AG09309 (cell line): ENCODE data around the gene MED13L.
"Not testable (repeated sequence)": the region's sequence is repeated elsewhere in the genome, so short reads cannot be mapped to it uniquely, and the experiment has no call there.

Experiments used
- DNase-seq: peaks from one replicate; pipeline ENCODE4 v3.0.0-alpha.2; 2010; ENCODE audit warnings: low read depth
- H3K4me3 ChIP-seq: 2 replicates; pipeline ENCODE4 v1.5.1; 2011; ENCODE audit warnings: mild to moderate bottlenecking, low read depth, low read length, moderate library complexity; ENCODE audit not compliant: control insufficient read depth
- CTCF ChIP-seq: IDR thresholded peaks from 2 replicates; pipeline ENCODE4 v1.5.1; 2011; ENCODE audit warnings: mild to moderate bottlenecking, low read depth, low read length, inconsistent platforms; ENCODE audit not compliant: insufficient read depth, control insufficient read depth; ENCODE audit errors: missing control alignments

MED13L gene

GRCh38 chr12:116242740-116243139 is 34.8 kb downstream of the MED13L start:
- no peak for DNase-seq
- no peak for TF ChIP-seq CTCF
- H3K4me3 ChIP-seq, result no peak overlapping the region

GRCh38 chr12:116241157-116241759 is 36.2 kb downstream of the MED13L start:
- TF ChIP-seq CTCF, result no peak

GRCh38 chr12:116238570-116239119 is 38.8 kb downstream of the MED13L start:
- not testable (repeated sequence) for DNase-seq, H3K4me3 ChIP-seq

More at GRCh38 chr12:116241157-116241759, 36.2 kb downstream of the MED13L start:
- no peak for DNase-seq
- H3K4me3 ChIP-seq, result no peak overlapping the region

- H3K4me3 ChIP-seq, result no peak overlapping the region
- no peak for DNase-seq
- TF ChIP-seq CTCF, result no peak
Measured at GRCh38 chr12:116238149-116238548, 39.3 kb downstream of the MED13L start.

GRCh38 chr12:116236976-116237375 is 40.5 kb downstream of the MED13L start:
- no peak overlapping the region for H3K4me3 ChIP-seq
- no peak for DNase-seq
- no peak for TF ChIP-seq CTCF

GRCh38 chr12:116236148-116236731 is 41.3 kb downstream of the MED13L start:
- DNase-seq, result peak; percentile 5
- H3K4me3 ChIP-seq, result no peak overlapping the region
- TF ChIP-seq CTCF, result peak; percentile 59

- DNase-seq, result not testable (repeated sequence)
Measured at GRCh38 chr12:116234148-116234547, 43.3 kb downstream of the MED13L start.

More at GRCh38 chr12:116234148-116234547, 43.3 kb downstream of the MED13L start:
- not testable (repeated sequence) for H3K4me3 ChIP-seq
